CD8-positive, alpha-beta memory T cell (primary cell): Measurements from ENCODE around the gene MTSS2. TPM values are rescaled to one million over a fixed set of nuclear protein-coding genes. Genes with fewer than 3 reads are reported as not detected.

Experiments
- CTCF ChIA-PET: fragments of 350-600 bp; sonication (Branson Sonifier 250); formaldehyde crosslinking; loops from one replicate; lab custom pipeline; 2021; ENCODE audit warnings: antibody characterized with exemption; lab: Charles Lee
- POLR2A ChIA-PET: fragments of 350-600 bp; sonication (Branson Sonifier 250); formaldehyde crosslinking; loops from one replicate; lab custom pipeline; 2021; ENCODE audit warnings: antibody characterized with exemption; lab: Charles Lee
- DNase-seq, 5 donors: peaks; one replicate each; pipeline versions ENCODE4 v3.0.0 to v3.0.0-alpha.2; 2020 to 2022; ENCODE audit warnings: mixed read lengths in 1 of 5
- H3K27ac ChIP-seq: one replicate; pipeline ENCODE4 v1.7.0; 2013; ENCODE audit warnings: low read depth, mild to moderate bottlenecking, low read length, moderate library complexity
- H3K27me3 ChIP-seq: 2 replicates; pipeline ENCODE4 v1.7.0; 2013; ENCODE audit warnings: low read length, mild to moderate bottlenecking; ENCODE audit not compliant: insufficient read depth, poor library complexity, severe bottlenecking
- H3K36me3 ChIP-seq: 2 replicates; pipeline ENCODE4 v1.7.0; 2013; ENCODE audit warnings: mild to moderate bottlenecking, low read length, moderate library complexity; ENCODE audit not compliant: insufficient read depth
- H3K4me1 ChIP-seq: 2 replicates; pipeline ENCODE4 v1.7.0; 2013; ENCODE audit warnings: mild to moderate bottlenecking, low read length, moderate library complexity; ENCODE audit not compliant: insufficient read depth
- H3K4me3 ChIP-seq: 2 replicates; pipeline ENCODE4 v1.7.0; 2013; ENCODE audit warnings: mild to moderate bottlenecking, low read length
- H3K9me3 ChIP-seq: 2 replicates; pipeline ENCODE4 v1.7.0; 2013; ENCODE audit warnings: mild to moderate bottlenecking, low read length
- H3K27ac Mint-ChIP-seq, 8 donors: one replicate each; pipeline ENCODE4 v1.8.0; 2020 to 2021; ENCODE audit warnings: mixed read lengths in 8 of 8, mild to moderate bottlenecking in 6 of 8, inconsistent platforms in 3 of 8, moderate library complexity in 3 of 8
- H3K27me3 Mint-ChIP-seq, 2 donors: one replicate each; pipeline ENCODE4 v1.8.0; 2020 to 2021; ENCODE audit warnings: mixed read lengths in 2 of 2, mild to moderate bottlenecking in 1 of 2, moderate library complexity in 1 of 2
- H3K36me3 Mint-ChIP-seq, 3 donors: one replicate each; pipeline ENCODE4 v1.8.0; 2020 to 2021; ENCODE audit warnings: mixed read lengths in 3 of 3, inconsistent platforms in 1 of 3, mild to moderate bottlenecking in 1 of 3
- H3K4me1 Mint-ChIP-seq, 3 donors: one replicate each; pipeline ENCODE4 v1.8.0; 2020 to 2021; ENCODE audit warnings: mixed read lengths in 3 of 3, inconsistent platforms in 1 of 3, mild to moderate bottlenecking in 1 of 3
- H3K4me3 Mint-ChIP-seq, 7 donors: one replicate each; pipeline ENCODE4 v1.8.0; 2020 to 2021; ENCODE audit warnings: mixed read lengths in 7 of 7, mild to moderate bottlenecking in 6 of 7, moderate library complexity in 4 of 7, inconsistent platforms in 2 of 7
- H3K9me3 Mint-ChIP-seq, 5 donors: one replicate each; pipeline ENCODE4 v1.8.0; 2020 to 2022; ENCODE audit warnings: mixed read lengths in 5 of 5, mild to moderate bottlenecking in 3 of 5, moderate library complexity in 2 of 5, inconsistent platforms in 1 of 5
- polyA plus RNA-seq: library from polyadenylated mRNA; unstranded; fragments of 300-500 nt; fragmentation: Illumina TruSeq; gene quantifications from one replicate; pipeline ENCODE4 v1.2.3, GENCODE V29; 2021
- total RNA-seq, 2 experiments: library from RNA; stranded (reverse); gene quantifications; one replicate each; pipeline ENCODE4 v1.2.3, GENCODE V29; 2021

MTSS2 gene
- total and polyA plus RNA-seq, 3 experiments from 2014 or later = 2.2 to 3.0 TPM; not detected in 1

- Histone ChIP-seq H3K27ac (no peak overlapping the region), H3K27me3 (no peaks in the 10 kb centered on the region), H3K36me3 (no peaks in the 10 kb centered on the region), H3K9me3 (no peaks in the 10 kb centered on the region), H3K4me1 (no peaks in the 10 kb centered on the region), H3K4me3 (no peak overlapping the region)
- ChIA-PET CTCF (interaction anchor here (1.0 kb wide), 1 partner anchor 14 kb away, joined by 4 read pairs; no protein-coding TSS in a partner anchor), POLR2A (no interaction called here)
- Mint-ChIP-seq H3K4me1 (no peaks in the 10 kb centered on the region), H3K9me3 (no peaks in the 10 kb centered on the region), H3K27me3 (peaks cover 10 to 11% of the 10 kb centered on the region in 2 donors), H3K4me3 (no peak overlapping the region), H3K36me3 (no peaks in the 10 kb centered on the region), H3K27ac (no peak overlapping the region)
- no peak for DNase-seq
These were observed 46.8 kb downstream of the MTSS2 start for GRCh38 chr16:70638814-70639792.

Other genes starting within 250 kb of the MTSS2 start
- gene ST3GAL2, start 247.0 kb downstream of the MTSS2 start, total RNA-seq = 10 to 100 TPM; 24.2 to 24.8 TPM
- 20.1 TPM for gene ST3GAL2, start 247.0 kb downstream of the MTSS2 start, polyA plus RNA-seq
- 10 to 100 TPM; 15.1 to 16.9 TPM for gene FCSK, start 231.5 kb downstream of the MTSS2 start, total RNA-seq
- gene FCSK, start 231.5 kb downstream of the MTSS2 start, polyA plus RNA-seq = 7.8 TPM
- gene COG4, start 162.5 kb downstream of the MTSS2 start, total RNA-seq = 10 to 100 TPM; 50.7 to 51.9 TPM
- gene COG4, start 162.5 kb downstream of the MTSS2 start, polyA plus RNA-seq = 48.9 TPM
- 100 to 1,000 TPM; 605 to 642 TPM for gene SF3B3, start 162.2 kb downstream of the MTSS2 start, total RNA-seq
- gene SF3B3, start 162.2 kb downstream of the MTSS2 start, polyA plus RNA-seq = 134 TPM
- not detected for gene IL34, start 39.5 kb downstream of the MTSS2 start, total RNA-seq
- gene IL34, start 39.5 kb downstream of the MTSS2 start, polyA plus RNA-seq = not detected
- gene VAC14, start 115.1 kb upstream of the MTSS2 start, total RNA-seq = 10 to 100 TPM; 45.9 to 50.3 TPM
- 43.4 TPM for gene VAC14, start 115.1 kb upstream of the MTSS2 start, polyA plus RNA-seq